GM21576 (cell line): ENCODE data around the gene ATP1A1.

ENCODE experiments used
- ATAC-seq: cut with Tn5 transposase; IDR thresholded peaks from one replicate; pipeline ENCODE4 v1.9.1; 2021; ENCODE audit warnings: mild to moderate bottlenecking, moderate library complexity; ENCODE audit not compliant: unreplicated experiment

The ATP1A1 gene

GRCh38 chr1:116389013-116389412 is 16.0 kb downstream of the ATP1A1 start:
- ATAC-seq, result no peak

- no peak for ATAC-seq
Observed at GRCh38 chr1:116389686-116390085, 16.6 kb downstream of the ATP1A1 start.

GRCh38 chr1:116390195-116390594 is 17.2 kb downstream of the ATP1A1 start:
- no peak for ATAC-seq

GRCh38 chr1:116391185-116391584 is 18.1 kb downstream of the ATP1A1 start:
- no peak for ATAC-seq

GRCh38 chr1:116392717-116393404 is 19.8 kb downstream of the ATP1A1 start:
- ATAC-seq, result no peak

- ATAC-seq, result no peak
Observed at GRCh38 chr1:116393792-116394191, 20.7 kb downstream of the ATP1A1 start.

- no peak for ATAC-seq
Observed at GRCh38 chr1:116394270-116394669, 21.2 kb downstream of the ATP1A1 start.

- ATAC-seq, result no peak
Observed at GRCh38 chr1:116396769-116397168, 23.7 kb downstream of the ATP1A1 start.

GRCh38 chr1:116397728-116398127 is 24.7 kb downstream of the ATP1A1 start:
- no peak for ATAC-seq

- no peak for ATAC-seq
Observed at GRCh38 chr1:116400780-116401179, 27.7 kb downstream of the ATP1A1 start.

- no peak for ATAC-seq
Observed at GRCh38 chr1:116401646-116402176, 28.7 kb downstream of the ATP1A1 start.

GRCh38 chr1:116402333-116402732 is 29.3 kb downstream of the ATP1A1 start:
- no peak for ATAC-seq

GRCh38 chr1:116403496-116404136 is 30.6 kb downstream of the ATP1A1 start:
- no peak for ATAC-seq

- ATAC-seq, result no peak
Observed at GRCh38 chr1:116404699-116405098, 31.7 kb downstream of the ATP1A1 start.

GRCh38 chr1:116405241-116406135 is 32.4 kb downstream of the ATP1A1 start:
- ATAC-seq, result no peak

GRCh38 chr1:116407033-116407432 is 34.0 kb downstream of the ATP1A1 start:
- ATAC-seq, result no peak

GRCh38 chr1:116408193-116408592 is 35.1 kb downstream of the ATP1A1 start:
- no peak for ATAC-seq

- ATAC-seq, result no peak
Observed at GRCh38 chr1:116408803-116409720, 36.0 kb downstream of the ATP1A1 start.

GRCh38 chr1:116409751-116410191 is 36.7 kb downstream of the ATP1A1 start:
- no peak for ATAC-seq

GRCh38 chr1:116411784-116412479 is 38.9 kb downstream of the ATP1A1 start:
- ATAC-seq, result no peak
